SK-N-SH treated with all-trans-retinoic acid at 6 μM for 48 hours (cell line): ENCODE data around the gene MAP1B.

Experiments
- ATAC-seq: fragments of 200-7000 bp; cut with Tn5 transposase; 3 replicates; pipeline ENCODE4 v1.9.1; 2020; ENCODE audit warnings: mild to moderate bottlenecking, moderate library complexity
- BACH2 ChIP-seq: fragments of 250-450 bp; sonication (Bioruptor Pico); IDR thresholded peaks from 2 replicates; pipeline ENCODE4 v1.9.0; 2021; ENCODE audit warnings: mild to moderate bottlenecking, borderline replicate concordance
- CREB5 ChIP-seq: fragments of 250-450 bp; sonication (Bioruptor Pico); IDR thresholded peaks from 2 replicates; pipeline ENCODE4 v1.5.1; 2020; ENCODE audit warnings: low read depth, mild to moderate bottlenecking, moderate library complexity
- CSDC2 ChIP-seq: fragments of 250-450 bp; sonication (Bioruptor Pico); IDR thresholded peaks from 2 replicates; pipeline ENCODE4 v1.5.0; 2020; ENCODE audit warnings: mild to moderate bottlenecking, moderate library complexity
- CSRNP3 ChIP-seq: fragments of 250-450 bp; sonication (Bioruptor Pico); IDR thresholded peaks from 2 replicates; pipeline ENCODE4 v1.5.1; 2021; ENCODE audit warnings: mild to moderate bottlenecking, moderate library complexity
- ESRRG ChIP-seq: fragments of 250-450 bp; sonication (Bioruptor Pico); IDR thresholded peaks from 2 replicates; pipeline ENCODE4 v1.6.1; 2021; ENCODE audit warnings: mild to moderate bottlenecking
- GLIS3 ChIP-seq: fragments of 250-450 bp; sonication (Bioruptor Pico); IDR thresholded peaks from 2 replicates; pipeline ENCODE4 v1.5.0; 2020; ENCODE audit warnings: mild to moderate bottlenecking, moderate library complexity
- OSR1 ChIP-seq: fragments of 250-450 bp; sonication (Bioruptor Pico); IDR thresholded peaks from 2 replicates; pipeline ENCODE4 v1.8.0; 2022; ENCODE audit warnings: moderate library complexity, mild to moderate bottlenecking, inconsistent platforms
- POU6F1 ChIP-seq: fragments of 250-450 bp; sonication (Bioruptor Pico); IDR thresholded peaks from 2 replicates; pipeline ENCODE4 v1.8.0; 2021; ENCODE audit warnings: low read depth, mild to moderate bottlenecking, moderate library complexity, borderline replicate concordance
- PPARA ChIP-seq: fragments of 250-450 bp; sonication (Bioruptor Pico); IDR thresholded peaks from 2 replicates; pipeline ENCODE4 v1.5.0; 2020; ENCODE audit warnings: mild to moderate bottlenecking, borderline replicate concordance
- RARB ChIP-seq: fragments of 250-450 bp; sonication (Bioruptor Pico); IDR thresholded peaks from 2 replicates; pipeline ENCODE4 v1.8.0; 2021; ENCODE audit warnings: mild to moderate bottlenecking, moderate library complexity
- SNAI2 ChIP-seq: fragments of 250-450 bp; sonication (Bioruptor Pico); IDR thresholded peaks from 2 replicates; pipeline ENCODE4 v1.5.0; 2020; ENCODE audit warnings: mild to moderate bottlenecking, moderate library complexity
- TCF4 ChIP-seq: fragments of 250-450 bp; sonication (Bioruptor Pico); IDR thresholded peaks from 2 replicates; pipeline ENCODE4 v1.8.0; 2021; ENCODE audit warnings: mild to moderate bottlenecking, moderate library complexity, borderline replicate concordance
- TOX ChIP-seq: fragments of 250-450 bp; sonication (Bioruptor Pico); IDR thresholded peaks from 2 replicates; pipeline ENCODE4 v1.8.0; 2021; ENCODE audit warnings: mild to moderate bottlenecking, moderate library complexity, borderline replicate concordance
- ZC3H10 ChIP-seq: fragments of 250-450 bp; sonication (Bioruptor Pico); IDR thresholded peaks from 2 replicates; pipeline ENCODE4 v1.5.1; 2021; ENCODE audit warnings: mild to moderate bottlenecking, moderate library complexity
- ZFP3 ChIP-seq: fragments of 250-450 bp; sonication (Bioruptor Pico); IDR thresholded peaks from 2 replicates; pipeline ENCODE4 v1.5.0; 2020; ENCODE audit warnings: mild to moderate bottlenecking, moderate library complexity
- ZNF70 ChIP-seq: fragments of 450-650 bp; formaldehyde crosslinking; IDR thresholded peaks from 2 replicates; pipeline ENCODE4 v1.5.0; 2020; ENCODE audit warnings: mild to moderate bottlenecking, moderate library complexity

MAP1B gene

GRCh38 chr5:72199681-72200080 lies 92.4 kb downstream of the MAP1B start:
- TF ChIP-seq CSRNP3 (CRISPR knock-in tag) (no peak), ZC3H10 (CRISPR knock-in tag) (no peak), TCF4 (CRISPR knock-in tag) (no peak), SNAI2 (CRISPR knock-in tag) (no peak), TOX (CRISPR knock-in tag) (no peak), ZFP3 (no peak), POU6F1 (no peak), PPARA (CRISPR knock-in tag) (no peak), ZNF70 (CRISPR knock-in tag) (no peak), CSDC2 (no peak), OSR1 (no peak), CREB5 (CRISPR knock-in tag) (no peak)
- no peak for ATAC-seq

GRCh38 chr5:72202331-72202825 lies 95.1 kb downstream of the MAP1B start:
- no peak for TF ChIP-seq ZNF70 (CRISPR knock-in tag)
- no peak for TF ChIP-seq CSRNP3 (CRISPR knock-in tag)
- TF ChIP-seq OSR1: no peak
- TF ChIP-seq CSDC2: no peak
- no peak for TF ChIP-seq ESRRG (CRISPR knock-in tag)
- no peak for ATAC-seq

GRCh38 chr5:72203251-72203845 lies 96.1 kb downstream of the MAP1B start:
- no peak; the same call in 2 of the 3 replicates for ATAC-seq
- TF ChIP-seq ESRRG (CRISPR knock-in tag) (no peak), GLIS3 (CRISPR knock-in tag) (no peak), CSRNP3 (CRISPR knock-in tag) (no peak), CSDC2 (no peak), ZC3H10 (CRISPR knock-in tag) (no peak), BACH2 (CRISPR knock-in tag) (no peak)

GRCh38 chr5:72204946-72205345 lies 97.7 kb downstream of the MAP1B start:
- ATAC-seq: no peak
- TF ChIP-seq CREB5 (CRISPR knock-in tag) (no peak), PPARA (CRISPR knock-in tag) (no peak), ZNF70 (CRISPR knock-in tag) (no peak), CSRNP3 (CRISPR knock-in tag) (no peak), RARB (no peak), TOX (CRISPR knock-in tag) (no peak), ZFP3 (no peak)
